22Rv1 (cell line): ENCODE measurements around the gene SLC5A2.
A peak's percentile ranks its signal among the peaks of the same experiment; 100 is the strongest.
"Not testable (repeated sequence)": the region's sequence is repeated elsewhere in the genome, so short reads cannot be mapped to it uniquely, and the experiment has no call there.

Source experiments
- H3K27ac ChIP-seq: fragments of 450-650 bp; 2 replicates; pipeline ENCODE4 v1.5.1; 2017
- CTCF ChIP-seq: fragments of 450-650 bp; IDR thresholded peaks from 2 replicates; pipeline ENCODE4 v1.5.1; 2017; ENCODE audit warnings: mild to moderate bottlenecking
- ZFX ChIP-seq: fragments of 450-650 bp; IDR thresholded peaks from 2 replicates; pipeline ENCODE4 v1.6.1; 2017; ENCODE audit warnings: antibody characterized with exemption, borderline replicate concordance

The SLC5A2 gene

GRCh38 chr16:31499928-31500327 is 17.0 kb downstream of the SLC5A2 start:
- no peak for TF ChIP-seq CTCF
- no peak for TF ChIP-seq ZFX
- no peak overlapping the region for H3K27ac ChIP-seq

GRCh38 chr16:31501226-31501965 is 18.5 kb downstream of the SLC5A2 start:
- no peak overlapping the region for H3K27ac ChIP-seq
- TF ChIP-seq ZFX (no peak), CTCF (no peak)

GRCh38 chr16:31501966-31502348 is 19.0 kb downstream of the SLC5A2 start:
- no peak for TF ChIP-seq CTCF
- TF ChIP-seq ZFX: no peak
- H3K27ac ChIP-seq: no peak overlapping the region

GRCh38 chr16:31502981-31503380 is 20.1 kb downstream of the SLC5A2 start:
- H3K27ac ChIP-seq: no peak overlapping the region
- no peak for TF ChIP-seq ZFX
- TF ChIP-seq CTCF: no peak

GRCh38 chr16:31503555-31503954 is 20.6 kb downstream of the SLC5A2 start:
- not testable (repeated sequence) for H3K27ac ChIP-seq

- TF ChIP-seq CTCF: no peak
- no peak for TF ChIP-seq ZFX
- no peak overlapping the region for H3K27ac ChIP-seq
Measured at GRCh38 chr16:31504159-31504558, 21.2 kb downstream of the SLC5A2 start.

- TF ChIP-seq CTCF (no peak), ZFX (no peak)
- H3K27ac ChIP-seq: no peak overlapping the region
Measured at GRCh38 chr16:31505483-31505882, 22.6 kb downstream of the SLC5A2 start.

- TF ChIP-seq CTCF (no peak), ZFX (no peak)
- peak overlapping the region; percentile 66 for H3K27ac ChIP-seq
Measured at GRCh38 chr16:31507617-31507928, 24.6 kb downstream of the SLC5A2 start.
